ENCODE data around the gene UNC119B.
"Not testable (repeated sequence)": the region's sequence is repeated elsewhere in the genome, so short reads cannot be mapped to it uniquely, and the experiment has no call there.

Gene UNC119B

DNA sequence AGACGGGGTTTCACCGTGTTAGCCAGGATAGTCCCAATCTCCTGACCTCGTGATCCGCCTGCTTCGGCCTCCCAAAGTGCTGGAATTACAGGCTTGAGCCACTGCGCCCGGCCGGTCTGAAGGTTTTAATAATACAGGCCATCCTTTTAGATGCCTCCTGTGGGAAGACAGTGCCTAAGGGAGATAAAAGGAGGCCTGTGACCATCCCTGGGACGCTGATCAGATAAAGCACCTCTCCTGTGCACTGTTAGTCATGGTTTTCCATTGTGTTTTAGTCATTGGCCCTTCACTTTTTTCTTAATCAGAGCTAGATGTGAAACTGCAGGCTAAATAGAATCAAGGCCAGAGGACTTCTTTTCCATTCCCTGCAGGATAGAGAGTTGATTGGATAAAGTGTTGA is 7.8 kb downstream of the UNC119B start:
- no peak for DNase-seq (ENCODE audit: low read depth in 1 of 2, low spot score in 1 of 2)

DNA sequence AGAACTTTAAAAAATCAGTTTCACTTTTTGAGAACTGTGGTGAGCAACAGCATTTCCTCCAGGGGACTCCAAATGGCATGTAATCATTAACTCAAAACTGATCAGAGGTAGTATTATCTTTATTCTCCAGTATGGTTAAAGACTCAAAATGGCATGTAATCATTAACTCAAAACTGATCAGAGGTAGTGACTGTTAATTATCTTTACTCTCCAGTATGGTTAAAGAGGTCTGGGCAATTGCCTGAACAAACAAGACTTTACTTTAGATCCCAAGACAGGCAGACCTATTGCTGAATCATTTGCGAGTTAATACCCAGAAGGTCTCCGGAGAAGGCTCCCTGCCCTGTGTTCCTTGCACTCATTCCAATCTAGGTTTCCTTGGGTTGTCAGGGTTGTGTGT is 8.8 kb downstream of the UNC119B start:
- no peak for DNase-seq (ENCODE audit: low read depth in 1 of 2, low spot score in 1 of 2)

DNA sequence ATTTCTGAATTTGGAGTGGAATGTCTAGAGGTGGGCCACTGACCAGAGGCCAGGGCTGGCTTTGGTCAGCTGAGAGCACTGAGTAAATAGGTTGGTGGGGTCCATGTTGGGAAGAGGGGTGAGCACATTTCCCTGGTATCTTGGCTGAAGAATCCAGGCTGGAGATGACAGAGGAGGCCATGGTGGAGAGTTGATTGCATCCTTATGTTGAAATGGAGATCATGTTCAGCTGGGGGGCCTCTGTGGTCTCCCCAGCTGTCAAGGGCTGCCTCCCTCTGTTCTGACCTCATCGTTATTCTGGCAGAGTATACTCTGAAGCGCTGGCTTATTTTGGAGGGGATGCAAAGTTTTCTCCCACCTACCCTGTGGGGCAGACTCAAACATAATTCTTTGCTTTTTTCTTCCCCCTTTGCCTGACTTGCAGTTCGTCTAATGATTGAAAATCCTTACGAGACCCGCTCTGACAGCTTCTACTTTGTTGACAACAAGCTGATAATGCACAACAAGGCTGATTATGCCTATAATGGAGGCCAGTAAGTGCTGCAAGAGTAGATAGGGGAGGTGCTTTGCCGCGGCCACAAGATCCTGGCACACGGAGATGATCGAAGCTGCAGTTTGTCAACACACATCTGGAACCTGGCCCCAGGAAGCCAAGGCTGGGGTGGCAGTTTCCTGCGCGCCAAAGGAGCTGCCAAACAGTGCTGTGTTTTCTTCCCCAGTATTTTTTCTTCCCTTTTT is 9.4 kb downstream of the UNC119B start:
- no peak for DNase-seq (ENCODE audit: low read depth in 1 of 2, low spot score in 1 of 2)

- no peak for DNase-seq (ENCODE audit: low read depth in 1 of 2, low spot score in 1 of 2)
Observed at GRCh38 chr12:120720234-120720986, 10.2 kb downstream of the UNC119B start.

- DNase-seq (ENCODE audit: low read depth in 1 of 2, low spot score in 1 of 2) = no peak
Observed at GRCh38 chr12:120720987-120721801, 10.9 kb downstream of the UNC119B start.

DNA sequence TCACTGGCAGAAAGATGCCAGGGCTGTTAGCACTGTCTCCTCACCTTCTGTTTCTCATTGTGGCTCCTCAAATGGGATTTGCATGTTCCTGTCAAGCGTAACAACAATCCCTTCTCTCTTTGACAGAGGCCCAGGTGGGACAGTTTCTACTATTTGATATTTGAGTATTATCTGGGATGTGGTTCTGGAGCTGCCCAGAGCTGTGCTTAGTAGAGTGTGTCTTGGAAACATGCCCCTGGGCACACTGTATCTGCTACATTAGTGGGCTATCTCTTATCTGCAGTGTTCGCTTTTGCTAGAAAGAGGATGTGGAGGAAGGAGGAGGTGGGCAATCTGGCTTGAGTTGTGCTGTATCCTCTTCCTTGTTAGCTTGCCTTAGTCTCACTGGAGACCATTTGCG is 11.6 kb downstream of the UNC119B start:
- DNase-seq (ENCODE audit: low read depth in 1 of 2, low spot score in 1 of 2) = no peak

- DNase-seq (ENCODE audit: low read depth in 1 of 2, low spot score in 1 of 2) = no peak
Observed at GRCh38 chr12:120722784-120723183, 12.5 kb downstream of the UNC119B start.

- no peak for DNase-seq (ENCODE audit: low read depth in 1 of 2, low spot score in 1 of 2)
Observed at GRCh38 chr12:120724720-120725119, 14.5 kb downstream of the UNC119B start.

DNA sequence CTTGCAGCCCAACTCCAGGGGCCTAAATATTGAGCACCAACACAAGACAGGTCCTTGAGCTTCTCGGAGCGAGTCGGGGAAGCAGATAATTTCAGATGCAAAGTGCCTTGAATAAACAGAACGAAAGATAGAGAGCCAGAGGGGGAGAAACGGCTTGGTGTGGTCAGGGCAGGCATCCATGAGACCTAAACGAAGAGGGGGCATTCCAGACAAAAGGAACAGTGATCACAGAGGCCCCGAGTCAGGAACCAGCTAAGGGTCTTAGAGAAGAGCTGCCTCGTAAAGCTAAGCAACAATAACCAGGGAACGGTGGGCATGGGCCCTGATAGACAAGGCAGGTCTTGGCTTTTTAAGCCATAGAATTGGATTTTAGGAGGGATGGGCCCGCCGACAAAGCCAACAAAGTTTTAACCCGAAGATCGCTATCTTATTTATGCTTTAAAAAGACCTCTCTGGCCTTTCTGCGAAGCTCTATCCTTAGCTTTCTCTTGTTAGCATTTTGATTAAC is 14.9 kb downstream of the UNC119B start:
- DNase-seq (ENCODE audit: low read depth in 1 of 2, low spot score in 1 of 2) = no peak

GRCh38 chr12:120725659-120726509 is 15.6 kb downstream of the UNC119B start, which contains the start of gene ACADS:
Gene ACADS, plus strand, starts transcription at chr12:120725826. Its CDS starts 60 bp downstream, at chr12:120725886.
- DNase-seq (ENCODE audit: low read depth in 1 of 2, low spot score in 1 of 2) = peak; percentile 76 to 89

GRCh38 chr12:120726510-120726793 is 16.2 kb downstream of the UNC119B start:
- DNase-seq (ENCODE audit: low read depth in 1 of 2, low spot score in 1 of 2) = no peak

- no peak for DNase-seq (ENCODE audit: low read depth in 1 of 2, low spot score in 1 of 2)
Observed at GRCh38 chr12:120726961-120727360, 16.7 kb downstream of the UNC119B start.

GRCh38 chr12:120732198-120732597 is 21.9 kb downstream of the UNC119B start:
- not testable (repeated sequence) for DNase-seq (ENCODE audit: low read depth in 1 of 2, low spot score in 1 of 2)

DNA sequence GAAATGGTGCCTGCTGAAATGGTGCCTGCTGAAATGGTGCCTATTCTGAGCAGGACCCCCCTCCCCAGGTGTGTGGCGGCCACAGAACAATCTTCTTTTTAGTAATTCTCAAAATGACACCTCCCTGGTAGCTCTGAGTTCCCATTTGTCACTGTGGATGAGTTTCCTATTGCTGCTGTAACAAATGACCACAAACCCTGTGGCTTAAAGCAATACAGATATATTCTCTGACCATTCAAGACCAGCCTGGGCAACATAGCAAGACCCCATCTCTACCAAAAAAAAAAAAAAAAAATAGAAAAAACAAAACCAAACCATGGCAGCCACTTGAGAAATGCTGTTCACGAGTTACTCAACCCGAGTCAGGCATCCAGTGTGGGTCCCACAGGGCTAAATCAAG is 23.3 kb downstream of the UNC119B start:
- no peak for DNase-seq (ENCODE audit: low read depth in 1 of 2, low spot score in 1 of 2)

GRCh38 chr12:120734210-120734609 is 24.0 kb downstream of the UNC119B start:
- DNase-seq (ENCODE audit: low read depth in 1 of 2, low spot score in 1 of 2) = no peak

DNA sequence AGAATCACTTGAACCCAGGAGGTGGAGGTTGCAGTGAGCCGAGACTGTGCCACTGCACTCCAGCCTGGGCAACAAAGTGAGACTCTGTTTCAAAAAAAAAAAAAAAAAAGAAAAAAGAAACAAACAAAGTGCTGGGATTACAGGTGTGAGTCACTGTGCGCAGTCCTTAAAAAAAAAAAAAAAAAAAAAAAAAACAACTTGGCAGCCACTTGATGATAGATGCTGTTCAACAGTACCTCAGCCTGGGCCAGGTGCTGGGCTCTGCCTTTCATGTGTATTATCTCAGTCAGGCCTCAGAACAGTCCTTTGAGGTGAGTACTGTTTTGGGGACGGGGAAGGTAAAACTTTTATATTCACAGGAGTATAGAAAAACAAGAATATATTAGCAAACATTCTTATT is 24.9 kb downstream of the UNC119B start:
- no peak for DNase-seq (ENCODE audit: low read depth in 1 of 2, low spot score in 1 of 2)

DNA sequence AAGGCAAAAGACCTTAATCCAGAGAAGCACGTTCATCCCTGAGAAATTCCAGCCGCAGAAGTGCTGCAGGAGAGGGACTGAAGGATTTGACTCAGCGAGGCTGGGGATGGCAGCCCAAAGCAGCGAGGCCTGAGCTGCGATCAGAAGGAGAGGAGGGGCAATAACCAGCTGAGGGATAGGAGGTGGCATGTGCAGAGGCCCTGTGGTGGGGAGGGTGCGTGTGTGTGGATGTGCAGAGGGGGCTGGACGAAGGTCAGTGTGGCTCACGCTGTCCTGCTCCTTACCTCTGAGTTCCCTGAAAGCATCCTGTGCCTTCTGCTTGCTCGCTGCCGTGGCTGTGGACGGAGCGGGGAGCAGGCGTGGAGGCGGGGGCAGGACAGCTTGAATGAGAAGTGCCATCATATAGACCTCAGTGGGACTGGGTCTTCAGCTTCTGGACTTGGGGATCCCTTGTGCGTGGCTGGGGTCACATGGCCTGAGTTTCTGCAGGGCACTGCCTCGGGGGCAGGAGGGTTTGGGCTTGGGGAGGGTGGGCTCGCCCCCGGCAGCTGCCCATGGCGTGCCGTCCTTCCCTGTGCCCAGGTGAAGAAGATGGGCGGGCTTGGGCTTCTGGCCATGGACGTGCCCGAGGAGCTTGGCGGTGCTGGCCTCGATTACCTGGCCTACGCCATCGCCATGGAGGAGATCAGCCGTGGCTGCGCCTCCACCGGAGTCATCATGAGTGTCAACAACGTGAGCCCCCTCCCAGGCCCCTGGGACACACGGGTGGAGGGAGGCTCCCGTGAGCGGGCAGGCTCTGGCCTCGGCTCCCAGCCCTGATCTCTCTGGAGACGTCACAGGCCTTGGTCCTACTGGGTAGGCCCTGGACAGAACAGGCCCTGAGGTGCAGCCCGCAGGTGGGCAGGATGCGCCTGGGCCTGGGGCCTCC is 26.4 kb downstream of the UNC119B start:
- no peak for DNase-seq (ENCODE audit: low read depth in 1 of 2, low spot score in 1 of 2)

- DNase-seq (ENCODE audit: low read depth in 1 of 2, low spot score in 1 of 2) = no peak
Observed at GRCh38 chr12:120737557-120738251, 27.4 kb downstream of the UNC119B start.

All from stimulated activated CD4-positive, alpha-beta T cell treated with anti-CD3 and anti-CD28 coated beads, Interleukin-15, amount 100 ng/mL, for 1 hour (primary cell).